Posterior vena cava (tissue), 2 donors: Measurements from ENCODE around the gene ASB6. TPM values are rescaled to one million over a fixed set of nuclear protein-coding genes. Genes with fewer than 3 reads are reported as not detected.

Source experiments
- total RNA-seq, 2 donors: library from RNA; stranded (reverse); fragmentation: NEBNext Ultra II Directional; extraction: Animal tissue kit (Norgen Biotek cat#: 25700); gene quantifications; one replicate each; pipeline ENCODE4 v1.2.1, GENCODE V29; 2021
- donor health status: DM: yes; HTN: yes; CAD: no.
- donor health status: DM: yes; HTN: yes; CAD: no.

The ASB6 gene
- total RNA-seq, 2 donors from 2014 or later = 14.1 to 16.9 TPM

Other genes with a start within 250 kb of the ASB6 start
- not detected for gene C9orf50, start 21.1 kb downstream of the ASB6 start, total RNA-seq
- gene NTMT1, start 16.0 kb downstream of the ASB6 start, total RNA-seq = 10 to 100 TPM; 22.7 to 25.6 TPM
- 10 to 100 TPM; 20.8 to 22.9 TPM for gene PRRX2, start 23.5 kb upstream of the ASB6 start, total RNA-seq
- gene PTGES, start 110.9 kb upstream of the ASB6 start, total RNA-seq = 10 to 100 TPM in 1 of 2 donors, 1 to 10 TPM in 1; 7.9 to 15.9 TPM
- gene TOR1B, start 161.0 kb upstream of the ASB6 start, total RNA-seq = 10 to 100 TPM; 16.9 to 17.5 TPM
- gene TOR1A, start 182.0 kb upstream of the ASB6 start, total RNA-seq = 10 to 100 TPM; 24.0 to 26.1 TPM
- 10 to 100 TPM; 31.3 to 40.0 TPM for gene C9orf78, start 193.1 kb upstream of the ASB6 start, total RNA-seq
- 10 to 100 TPM; 25.8 to 26.0 TPM for gene USP20, start 193.3 kb upstream of the ASB6 start, total RNA-seq